Nephron (organoid): ENCODE results near the gene APLNR.
A peak's percentile ranks its signal among the peaks of the same experiment; 100 is the strongest.

Experiments used
- H3K27ac Mint-ChIP-seq, 3 experiments: 2 replicates each; pipeline ENCODE4 v1.8.0; 2020; ENCODE audit warnings: mixed read lengths in 3 of 3, mild to moderate bottlenecking in 2 of 3, moderate library complexity in 1 of 3
- H3K27me3 Mint-ChIP-seq: 2 replicates; pipeline ENCODE4 v1.8.0; 2021; ENCODE audit warnings: low read depth, mild to moderate bottlenecking, moderate library complexity, mixed read lengths
- H3K36me3 Mint-ChIP-seq: 2 replicates; pipeline ENCODE4 v1.8.0; 2020; ENCODE audit warnings: low read depth, mixed read lengths
- H3K4me1 Mint-ChIP-seq: 2 replicates; pipeline ENCODE4 v1.8.0; 2020; ENCODE audit warnings: mixed read lengths
- H3K4me3 Mint-ChIP-seq, 3 experiments: 2 replicates each; pipeline ENCODE4 v1.8.0; 2020; ENCODE audit warnings: mild to moderate bottlenecking in 3 of 3, mixed read lengths in 3 of 3, moderate library complexity in 2 of 3
- H3K9me3 Mint-ChIP-seq: 2 replicates; pipeline ENCODE4 v1.8.0; 2020; ENCODE audit warnings: mixed read lengths
- CTCF ChIP-seq, 3 experiments: fragments of 200-600 bp; sonication (generic); IDR thresholded peaks; one replicate each; pipeline ENCODE4 v1.5.0; 2021; ENCODE audit warnings: antibody characterized with exemption in 3 of 3; ENCODE audit not compliant: unreplicated experiment in 3 of 3

Gene APLNR

GRCh38 chr11:57207168-57207567 is 29.9 kb downstream of the APLNR start:
- Mint-ChIP-seq H3K9me3 (no peaks in the 10 kb centered on the region), H3K27me3 (peaks cover 13% of the 10 kb centered on the region), H3K36me3 (no peaks in the 10 kb centered on the region), H3K4me1 (peaks cover 44% of the 10 kb centered on the region), H3K27ac (peak overlapping the region in 2 of 3 experiments; percentile 12 to 54), H3K4me3 (no peak overlapping the region)
- TF ChIP-seq CTCF (IDR thresholded peaks at IDR 0.05; ENCODE audit: unreplicated experiment in 3 of 3): no peak

DNA sequence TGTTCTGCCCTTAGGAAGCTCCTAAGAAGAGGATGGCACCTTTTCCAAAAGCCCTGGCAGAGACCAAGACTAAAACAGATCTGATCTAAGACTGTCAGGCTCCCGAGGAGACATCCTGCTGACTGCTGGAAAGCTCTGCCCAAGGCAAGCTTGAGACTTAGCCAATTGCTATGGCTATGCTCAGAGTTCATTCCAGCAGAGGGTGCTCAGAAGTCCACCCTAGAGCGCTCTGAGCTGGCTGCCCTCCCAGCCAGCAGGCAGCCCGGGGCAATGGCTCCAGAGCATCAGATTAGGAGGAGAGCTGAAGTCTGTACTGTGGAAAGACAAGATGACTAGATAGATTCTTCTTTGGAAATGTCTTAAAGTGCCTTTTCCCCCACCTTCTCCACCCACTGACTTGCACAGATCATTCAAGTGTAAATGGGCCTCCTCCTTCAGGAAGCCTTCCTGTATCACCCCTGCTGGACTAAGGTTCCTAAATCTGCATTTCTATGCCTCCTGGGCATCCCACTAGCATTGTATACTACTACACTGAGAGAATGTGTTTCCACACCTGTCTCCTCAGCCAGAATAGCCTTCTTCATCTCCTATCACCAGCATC is 31.9 kb downstream of the APLNR start:
- Mint-ChIP-seq H3K36me3 (no peaks in the 10 kb centered on the region), H3K4me3 (no peak overlapping the region), H3K4me1 (peaks cover 43% of the 10 kb centered on the region), H3K27ac (peak overlapping the region in 2 of 3 experiments; percentile 26 to 48), H3K27me3 (peaks cover 17% of the 10 kb centered on the region), H3K9me3 (no peaks in the 10 kb centered on the region)
- TF ChIP-seq CTCF (IDR thresholded peaks at IDR 0.05; ENCODE audit: unreplicated experiment in 3 of 3): no peak

DNA sequence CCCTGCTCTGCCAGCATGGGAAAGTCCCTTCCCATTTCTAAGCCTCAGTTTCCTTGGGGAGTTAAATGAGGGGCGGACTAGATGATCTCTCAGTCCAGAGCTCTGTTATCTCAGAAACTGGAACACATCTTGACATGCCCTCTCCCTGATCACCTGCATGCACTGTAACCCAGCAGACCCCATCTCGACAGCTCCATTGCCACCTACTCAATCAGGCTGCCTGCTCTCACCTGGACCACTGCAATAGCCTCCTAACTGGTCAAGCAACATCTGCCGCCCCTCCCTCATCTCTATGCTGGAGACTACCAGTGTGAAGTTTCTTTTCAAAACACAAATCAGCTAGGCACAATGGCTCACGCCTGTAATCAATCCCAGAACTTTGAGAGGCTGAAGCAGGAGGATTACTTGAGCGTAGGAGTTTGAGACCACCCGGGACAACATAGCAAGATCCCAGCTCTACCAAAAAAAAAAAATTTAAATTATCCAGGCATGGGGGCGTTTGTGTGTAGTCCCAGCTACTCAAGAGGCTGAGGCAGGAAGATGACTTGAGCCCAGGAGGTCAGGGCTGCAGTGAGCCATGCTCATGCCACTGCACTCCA is 33.1 kb downstream of the APLNR start:
- peaks cover 51% of the 10 kb centered on the region for H3K4me1 Mint-ChIP-seq
- TF ChIP-seq CTCF (IDR thresholded peaks at IDR 0.05; ENCODE audit: unreplicated experiment in 3 of 3): no peak
- H3K9me3 Mint-ChIP-seq: no peaks in the 10 kb centered on the region
- no peak overlapping the region for H3K4me3 Mint-ChIP-seq
- no peaks in the 10 kb centered on the region for H3K36me3 Mint-ChIP-seq
- peaks cover 17% of the 10 kb centered on the region for H3K27me3 Mint-ChIP-seq
- H3K27ac Mint-ChIP-seq: peak overlapping the region in 2 of 3 experiments; percentile 26 to 60

DNA sequence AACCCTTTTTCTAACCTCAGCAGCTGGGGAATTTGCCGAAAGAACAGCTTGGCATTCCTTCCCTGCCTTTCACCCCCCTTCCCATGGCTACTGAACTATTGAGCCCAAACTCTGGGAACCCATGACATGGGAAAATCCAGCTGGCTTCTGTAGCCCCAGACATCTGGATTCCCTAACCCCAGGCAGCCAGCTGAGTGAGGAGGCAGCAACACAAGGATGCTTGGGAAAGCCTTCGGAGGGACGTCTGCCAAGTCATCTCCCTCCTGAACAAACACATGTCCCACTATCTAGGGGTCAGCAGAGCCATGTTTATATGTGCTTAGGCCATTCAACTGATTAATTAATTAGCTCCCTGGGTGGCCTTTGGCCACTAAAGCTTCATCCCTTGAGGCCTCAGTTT is 33.7 kb downstream of the APLNR start:
- Mint-ChIP-seq H3K27me3 (peaks cover 17% of the 10 kb centered on the region), H3K36me3 (no peaks in the 10 kb centered on the region), H3K27ac (peak overlapping the region; percentile 26 to 76 (median 42)), H3K4me1 (peaks cover 53% of the 10 kb centered on the region), H3K4me3 (no peak overlapping the region), H3K9me3 (no peaks in the 10 kb centered on the region)
- TF ChIP-seq CTCF (IDR thresholded peaks at IDR 0.05; ENCODE audit: unreplicated experiment in 3 of 3): no peak

- no peak overlapping the region for H3K4me3 Mint-ChIP-seq
- peaks cover 53% of the 10 kb centered on the region for H3K4me1 Mint-ChIP-seq
- no peaks in the 10 kb centered on the region for H3K36me3 Mint-ChIP-seq
- no peak overlapping the region for H3K27ac Mint-ChIP-seq
- peaks cover 17% of the 10 kb centered on the region for H3K27me3 Mint-ChIP-seq
- TF ChIP-seq CTCF (IDR thresholded peaks at IDR 0.05; ENCODE audit: unreplicated experiment in 3 of 3): no peak
- H3K9me3 Mint-ChIP-seq: no peaks in the 10 kb centered on the region
These were observed 34.8 kb downstream of the APLNR start for GRCh38 chr11:57202281-57202680.

DNA sequence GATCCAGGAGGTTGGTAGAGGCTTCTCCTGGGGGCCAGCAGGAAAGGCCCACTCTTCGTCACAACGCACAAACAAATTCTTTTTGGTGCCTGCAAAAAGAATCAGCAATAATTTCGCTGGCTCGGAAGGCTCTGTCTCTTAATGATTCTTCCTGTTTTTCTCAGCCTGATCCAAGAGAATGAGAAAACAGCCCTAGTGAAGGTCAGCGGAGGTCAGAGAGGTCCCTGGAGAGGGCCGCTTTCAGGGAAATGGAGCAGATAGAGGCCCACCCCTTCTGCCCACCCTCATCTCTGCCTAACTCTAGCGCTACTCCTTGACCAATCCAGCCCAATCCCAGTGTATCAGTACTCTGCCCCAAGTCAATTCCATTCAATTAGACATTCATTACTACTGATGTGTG is 36.1 kb downstream of the APLNR start:
- peaks cover 17% of the 10 kb centered on the region for H3K27me3 Mint-ChIP-seq
- H3K4me3 Mint-ChIP-seq: no peak overlapping the region
- H3K9me3 Mint-ChIP-seq: no peaks in the 10 kb centered on the region
- H3K27ac Mint-ChIP-seq: peak overlapping the region in 1 of 3 experiments; percentile 36
- no peak for TF ChIP-seq CTCF (IDR thresholded peaks at IDR 0.05; ENCODE audit: unreplicated experiment in 3 of 3)
- H3K36me3 Mint-ChIP-seq: no peaks in the 10 kb centered on the region
- H3K4me1 Mint-ChIP-seq: peaks cover 65% of the 10 kb centered on the region
